GM23248 (cell line): Measurements from ENCODE around the gene COPS8. TPM values are rescaled to one million over a fixed set of nuclear protein-coding genes. Genes with fewer than 3 reads are reported as not detected.

Experiments
- DNase-seq: peaks from one replicate; pipeline ENCODE4 v3.0.0-alpha.2; 2015
- H2AFZ ChIP-seq: fragments of 200-600 bp; sonication (generic); 2 replicates; pipeline ENCODE4 v1.6.1; 2016; ENCODE audit warnings: antibody characterized with exemption
- H3F3A ChIP-seq: fragments of 200-600 bp; sonication (generic); 2 replicates; pipeline ENCODE4 v1.6.1; 2016; ENCODE audit warnings: mild to moderate bottlenecking, antibody characterized with exemption, mixed run types; ENCODE audit not compliant: insufficient read depth
- H3K27ac ChIP-seq: fragments of 200-600 bp; sonication (generic); 2 replicates; pipeline ENCODE4 v1.5.1; 2016; ENCODE audit warnings: mild to moderate bottlenecking
- H3K27me3 ChIP-seq: fragments of 200-600 bp; sonication (generic); replicated peaks from 2 replicates; pipeline ENCODE4 v1.6.1; 2016; ENCODE audit warnings: mild to moderate bottlenecking; ENCODE audit not compliant: insufficient read depth
- H3K36me3 ChIP-seq: fragments of 200-600 bp; sonication (generic); 2 replicates; pipeline ENCODE4 v1.6.1; 2016; ENCODE audit warnings: low read depth, mild to moderate bottlenecking
- H3K4me1 ChIP-seq: fragments of 200-600 bp; sonication (generic); 2 replicates; pipeline ENCODE4 v1.6.1; 2016; ENCODE audit warnings: mild to moderate bottlenecking; ENCODE audit not compliant: insufficient read depth
- H3K4me2 ChIP-seq: fragments of 200-600 bp; sonication (generic); one replicate; pipeline ENCODE4 v1.6.1; 2016; ENCODE audit warnings: mild to moderate bottlenecking; ENCODE audit not compliant: unreplicated experiment
- H3K4me3 ChIP-seq: fragments of 200-600 bp; sonication (generic); 2 replicates; pipeline ENCODE4 v1.5.1; 2016; ENCODE audit warnings: mild to moderate bottlenecking
- H3K79me2 ChIP-seq: fragments of 200-600 bp; sonication (generic); 2 replicates; pipeline ENCODE4 v1.6.1; 2016; ENCODE audit warnings: mild to moderate bottlenecking; ENCODE audit not compliant: insufficient read depth
- H3K9ac ChIP-seq: fragments of 200-600 bp; sonication (generic); 2 replicates; pipeline ENCODE4 v1.6.1; 2016; ENCODE audit warnings: mild to moderate bottlenecking
- H3K9me2 ChIP-seq: fragments of 200-600 bp; sonication (generic); 2 replicates; pipeline ENCODE4 v1.6.1; 2016; ENCODE audit warnings: mixed run types, mild to moderate bottlenecking, moderate library complexity; ENCODE audit not compliant: insufficient read depth
- H3K9me3 ChIP-seq: fragments of 200-600 bp; sonication (generic); one replicate; pipeline ENCODE4 v1.6.1; 2017; ENCODE audit warnings: low read depth
- H4K20me1 ChIP-seq: fragments of 200-600 bp; sonication (generic); 2 replicates; pipeline ENCODE4 v1.6.0; 2016; ENCODE audit not compliant: insufficient read depth
- EZH2 ChIP-seq: fragments of 200-600 bp; sonication (generic); IDR thresholded peaks from 2 replicates; pipeline ENCODE4 v1.6.1; 2018; ENCODE audit warnings: antibody characterized with exemption, mild to moderate bottlenecking; ENCODE audit not compliant: insufficient read depth, poor library complexity, severe bottlenecking
- EZH2phosphoT487 ChIP-seq: fragments of 200-600 bp; sonication (generic); IDR thresholded peaks from 2 replicates; pipeline ENCODE4 v1.6.1; 2018; ENCODE audit warnings: antibody characterized with exemption, moderate library complexity, mild to moderate bottlenecking, low read depth; ENCODE audit not compliant: insufficient read depth
- WGBS, 2 experiments: methylation state at CpG; one replicate each; pipeline ENCODE4 v1.1.6; 2015 to 2017; ENCODE audit warnings: low lambda C conversion rate in 2 of 2, low coverage in 1 of 2; ENCODE audit errors: missing lambda C conversion rate in 2 of 2; 5-methylcytosine and 5-hydroxymethylcytosine counted together
- in situ Hi-C: fragments of 300-500 bp; cut with MboI; formaldehyde crosslinking; loops from 2 replicates; pipeline ENCODE4 v1.15.0; 2020
- polyA plus RNA-seq: library from polyadenylated mRNA; unstranded; fragments of >200 nt; fragmentation: Nextera tagmentation; extraction: Ambion mirVana; gene quantifications from 2 replicates; pipeline ENCODE4 v1.2.1, GENCODE V29; 2016
- total RNA-seq: library from RNA; depleted of rRNA; stranded (reverse); fragments of >200 nt; shearing (Covaris generic); gene quantifications from 2 replicates; pipeline ENCODE4 v1.2.3, GENCODE V29; 2014

Gene COPS8
- total and polyA plus RNA-seq, 2 experiments from 2014 or later: 148 to 164 TPM

DNA sequence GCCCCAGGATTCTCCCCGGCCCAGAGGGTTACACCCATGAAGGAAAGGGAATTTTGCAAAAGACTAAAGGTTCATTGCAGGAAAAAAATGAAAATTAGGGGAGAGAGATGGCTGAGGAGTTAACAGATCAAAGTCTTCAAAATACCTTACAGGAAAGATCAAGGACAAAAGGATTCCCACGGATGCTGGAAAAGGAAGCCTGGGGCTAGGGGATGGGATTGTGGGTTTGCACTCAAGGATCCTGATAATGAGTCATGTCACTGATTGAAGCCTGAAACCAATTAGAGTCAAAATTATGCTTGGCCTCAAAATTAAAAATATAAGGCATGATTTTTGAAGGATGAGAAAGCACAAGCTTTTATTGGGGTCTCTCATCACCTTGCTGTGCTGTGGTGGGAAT lies 32.6 kb upstream of the COPS8 start:
- no peak for DNase-seq
- H3K9me3 ChIP-seq: no peaks in the 10 kb centered on the region
- in situ Hi-C loops: no loop called here
- no peaks in the 10 kb centered on the region for H4K20me1 ChIP-seq
- TF ChIP-seq EZH2phosphoT487 (no peak), EZH2 (no peak)
- no peak overlapping the region for H3K9ac ChIP-seq
- no peaks in the 10 kb centered on the region for H3F3A ChIP-seq
- no peaks in the 10 kb centered on the region for H3K9me2 ChIP-seq
- H3K79me2 ChIP-seq: no peaks in the 10 kb centered on the region
- 61 to 80% methylated on average over 2 of the region's 2 CpGs for WGBS, 2 experiments
- no peak overlapping the region for H2AFZ ChIP-seq
- H3K36me3 ChIP-seq: no peaks in the 10 kb centered on the region
- H3K4me2 ChIP-seq: no peak overlapping the region
- no peaks in the 10 kb centered on the region for H3K4me1 ChIP-seq
- 0 out of 2 replicates have a peak, but pooled peaks cover 8% of the 10 kb centered on the region for H3K27me3 ChIP-seq
- H3K4me3 ChIP-seq: no peak overlapping the region
- no peak overlapping the region for H3K27ac ChIP-seq

DNA sequence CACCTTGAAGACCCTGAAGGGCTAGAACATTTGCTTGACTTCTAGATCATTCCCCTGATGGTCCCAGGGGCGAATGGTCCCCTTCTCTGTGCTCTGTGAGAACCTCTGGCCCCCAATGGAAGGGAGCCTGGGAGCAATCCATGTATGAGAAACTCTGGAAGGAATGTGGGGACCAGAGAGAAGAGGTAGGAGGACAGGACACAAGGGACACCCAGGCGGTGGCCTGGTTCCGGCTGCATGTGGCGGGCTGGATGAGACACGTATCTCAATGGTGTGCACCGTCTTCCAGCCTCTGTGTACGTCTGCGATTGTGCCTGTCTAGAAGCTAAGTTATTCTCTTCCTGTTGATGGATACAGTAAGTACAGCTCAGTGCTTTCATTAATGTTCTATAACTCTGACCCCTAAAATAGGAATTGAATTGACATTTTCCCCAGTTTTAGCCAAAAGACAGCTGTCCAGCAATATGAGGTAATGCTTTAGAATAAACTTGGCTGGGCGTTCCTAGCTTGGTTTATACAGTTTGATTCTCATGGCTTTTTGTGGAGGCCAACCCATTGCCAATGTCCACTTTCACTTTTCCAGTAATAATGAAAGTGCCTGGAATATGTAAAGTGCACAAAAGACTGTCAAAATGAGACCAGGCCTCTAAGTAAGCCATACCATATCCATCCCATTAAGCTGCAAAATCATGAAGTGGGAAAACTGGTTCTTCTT lies 30.1 kb upstream of the COPS8 start:
- H3K4me3 ChIP-seq: no peak overlapping the region
- no peaks in the 10 kb centered on the region for H3K36me3 ChIP-seq
- H3K27ac ChIP-seq: no peak overlapping the region
- no peak for TF ChIP-seq EZH2
- TF ChIP-seq EZH2phosphoT487: no peak
- in situ Hi-C loops: no loop called here
- H3F3A ChIP-seq: no peaks in the 10 kb centered on the region
- no peak overlapping the region for H3K4me2 ChIP-seq
- no peaks in the 10 kb centered on the region for H3K79me2 ChIP-seq
- H3K9ac ChIP-seq: no peak overlapping the region
- H3K27me3 ChIP-seq: 0 out of 2 replicates have a peak, but pooled peaks cover 8% of the 10 kb centered on the region
- H4K20me1 ChIP-seq: no peaks in the 10 kb centered on the region
- H3K9me3 ChIP-seq: no peaks in the 10 kb centered on the region
- H3K4me1 ChIP-seq: peaks cover 2% of the 10 kb centered on the region; the same call in 1 of the 2 replicates
- WGBS, 2 experiments: 87 to 91% methylated on average over 9 of the region's 9 CpGs
- H2AFZ ChIP-seq: no peak overlapping the region
- H3K9me2 ChIP-seq: no peaks in the 10 kb centered on the region
- no peak for DNase-seq

DNA sequence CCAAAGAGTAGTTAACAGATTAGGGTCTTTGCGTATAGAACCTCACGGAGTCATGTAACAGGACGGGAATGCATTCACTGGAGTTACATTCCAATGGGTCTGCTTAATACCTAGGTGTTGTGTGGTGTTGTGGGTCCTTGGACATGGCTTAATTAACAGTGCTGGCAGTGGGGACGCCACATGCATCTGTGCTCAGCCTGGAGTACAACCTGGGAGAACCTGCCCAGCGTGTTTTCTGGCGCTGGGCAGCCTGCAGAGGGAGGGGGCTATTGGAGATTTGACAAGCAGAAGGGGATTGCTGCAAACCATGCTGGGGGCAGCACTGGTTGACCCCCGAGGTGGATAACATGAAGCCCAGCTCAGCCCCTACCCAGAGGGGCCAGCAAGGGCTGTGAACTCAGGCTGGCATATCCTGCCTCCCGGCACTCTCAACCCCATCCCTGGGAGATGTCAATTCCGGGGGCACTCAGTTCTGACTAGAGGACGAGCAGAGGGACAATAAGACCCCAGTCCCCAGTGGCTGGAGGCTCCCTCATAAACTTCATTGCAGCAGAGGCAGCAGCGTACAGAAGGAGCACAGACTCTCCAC lies 29.3 kb upstream of the COPS8 start:
- DNase-seq: no peak

DNA sequence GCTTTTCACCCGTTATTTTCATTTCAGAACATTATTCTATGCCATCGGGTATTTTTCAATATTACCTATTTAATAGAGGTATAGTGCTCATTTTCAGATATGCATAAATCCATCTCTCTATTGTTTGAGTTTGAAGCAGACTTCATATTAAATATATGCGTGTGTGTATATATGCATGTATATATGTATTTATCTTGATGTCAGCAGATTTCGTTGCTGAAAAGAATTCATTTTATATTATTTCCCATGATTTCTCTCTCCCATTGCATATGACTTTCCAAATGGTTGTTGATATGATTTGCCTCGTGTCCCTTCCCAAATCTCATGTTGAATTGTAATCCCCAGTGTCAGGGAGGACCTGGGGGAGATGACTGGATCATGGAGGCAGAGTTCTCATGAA lies 28.6 kb upstream of the COPS8 start:
- 86 to 90% methylated on average over 5 of the region's 5 CpGs for WGBS, 2 experiments
- in situ Hi-C loops: no loop called here
- H3K27me3 ChIP-seq: 0 out of 2 replicates have a peak, but pooled peaks cover 8% of the 10 kb centered on the region

More for the DNA sequence above, 29.3 kb upstream of the COPS8 start:
- H3K27me3 ChIP-seq: 0 out of 2 replicates have a peak, but pooled peaks cover 8% of the 10 kb centered on the region
- no peaks in the 10 kb centered on the region for H3K9me3 ChIP-seq
- in situ Hi-C loops: no loop called here
- H3K4me2 ChIP-seq: no peak overlapping the region
- no peak overlapping the region for H3K4me3 ChIP-seq
- H3K9me2 ChIP-seq: no peaks in the 10 kb centered on the region
- peaks cover 3% of the 10 kb centered on the region; the same call in 1 of the 2 replicates for H3K4me1 ChIP-seq
- H3K36me3 ChIP-seq: no peaks in the 10 kb centered on the region
- no peaks in the 10 kb centered on the region for H4K20me1 ChIP-seq
- no peaks in the 10 kb centered on the region for H3K79me2 ChIP-seq
- H3F3A ChIP-seq: no peaks in the 10 kb centered on the region
- no peak overlapping the region for H3K27ac ChIP-seq
- TF ChIP-seq EZH2 (no peak), EZH2phosphoT487 (no peak)
- WGBS, 2 experiments: 81 to 88% methylated on average over 10 to 11 of the region's 11 CpGs
- H2AFZ ChIP-seq: no peak overlapping the region
- H3K9ac ChIP-seq: no peak overlapping the region

More for the DNA sequence above, 28.6 kb upstream of the COPS8 start:
- H3K9me3 ChIP-seq: no peaks in the 10 kb centered on the region
- H3K4me2 ChIP-seq: no peak overlapping the region
- H3K27ac ChIP-seq: no peak overlapping the region
- DNase-seq: no peak
- H3K36me3 ChIP-seq: no peaks in the 10 kb centered on the region
- H4K20me1 ChIP-seq: no peaks in the 10 kb centered on the region
- peaks cover 3% of the 10 kb centered on the region; the same call in 1 of the 2 replicates for H3K4me1 ChIP-seq
- no peaks in the 10 kb centered on the region for H3K9me2 ChIP-seq
- H3K79me2 ChIP-seq: no peaks in the 10 kb centered on the region
- H3K4me3 ChIP-seq: no peak overlapping the region
- H3F3A ChIP-seq: no peaks in the 10 kb centered on the region
- no peak overlapping the region for H2AFZ ChIP-seq
- no peak for TF ChIP-seq EZH2phosphoT487
- no peak overlapping the region for H3K9ac ChIP-seq
